ENCODE measurements around the gene HASPIN.

The HASPIN gene

GRCh38 chr17:3762922-3763776 is 39.4 kb downstream of the HASPIN start:
- H3K27me3 ChIP-seq (ENCODE audit: control insufficient read depth in 1 of 2, insufficient read depth in 1 of 2, low read length in 2 of 2) = peaks cover 0 to 39% of the 10 kb centered on the region in 2 experiments
- H2BK15ac ChIP-seq (ENCODE audit: low read depth, poor library complexity, severe bottlenecking) = no peak overlapping the region
- H2BK12ac ChIP-seq (ENCODE audit: low read length in 2 of 2) = no peak overlapping the region
- no peak overlapping the region for H3K4me2 ChIP-seq (ENCODE audit: low read length, poor library complexity, severe bottlenecking)
- no peak overlapping the region for H3K14ac ChIP-seq (ENCODE audit: low read length in 2 of 2)
- no peak overlapping the region for H3K9ac ChIP-seq (ENCODE audit: low read length)
- H2AFZ ChIP-seq (ENCODE audit: low read depth, low read length) = no peak overlapping the region
- no peaks in the 10 kb centered on the region for H3K36me3 ChIP-seq (ENCODE audit: control insufficient read depth in 1 of 2, insufficient read depth in 2 of 2, low read depth in 1 of 2, low read length in 2 of 2)
- no peak overlapping the region for H3K4me3 ChIP-seq (ENCODE audit: insufficient read depth in 1 of 2, low read depth in 1 of 2, low read length in 2 of 2)
- 91% methylated on average over 9 of the region's 14 CpGs for WGBS
- H3K18ac ChIP-seq (ENCODE audit: low read depth in 1 of 2, low read length in 2 of 2) = no peak overlapping the region
- no peaks in the 10 kb centered on the region for H3K4me1 ChIP-seq (ENCODE audit: control insufficient read depth, insufficient read depth, low read depth, low read length)
- no peak overlapping the region for H4K91ac ChIP-seq (ENCODE audit: low read length)
- H3K79me1 ChIP-seq (replicated peaks; ENCODE audit: low read length, poor library complexity, severe bottlenecking) = no peaks in the 10 kb centered on the region
- no peak overlapping the region for H2BK120ac ChIP-seq (ENCODE audit: low read depth, low read length)
- H3K27ac ChIP-seq (ENCODE audit: low read length, poor library complexity, severe bottlenecking) = no peak overlapping the region
- H3K9me3 ChIP-seq (ENCODE audit: control insufficient read depth, low read length) = peaks cover 9% of the 10 kb centered on the region
- DNase-seq = no peak
- no peak overlapping the region for H2BK5ac ChIP-seq (ENCODE audit: low read depth, low read length, poor library complexity, severe bottlenecking)
- H2AK5ac ChIP-seq (ENCODE audit: low read length, severe bottlenecking) = no peak overlapping the region
- H3K4ac ChIP-seq (ENCODE audit: low read depth in 1 of 2, low read length in 2 of 2) = no peak overlapping the region
- H4K8ac ChIP-seq (ENCODE audit: low read length) = no peak overlapping the region
- no peak overlapping the region for H3K23ac ChIP-seq (ENCODE audit: low read length in 2 of 2)

DNA sequence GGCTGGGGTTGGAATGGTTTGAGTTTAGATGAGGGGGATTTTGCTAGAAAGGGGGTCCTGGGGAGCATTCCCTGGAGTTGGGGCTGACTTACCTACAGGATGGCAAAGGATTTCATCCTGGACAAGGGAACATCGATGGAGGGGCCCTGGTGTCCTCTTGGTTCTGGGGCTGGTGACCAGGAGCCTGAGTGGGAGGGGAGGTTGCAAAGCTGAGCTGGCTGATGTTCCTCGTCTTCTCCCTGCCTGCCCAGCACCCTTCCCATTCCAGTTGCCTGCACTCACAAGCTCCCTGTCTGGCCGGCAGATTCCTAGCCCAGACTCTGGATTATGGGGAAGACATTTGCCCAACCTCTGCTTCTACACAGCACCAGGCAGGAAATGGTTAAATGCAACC is 40.1 kb downstream of the HASPIN start:
- Histone ChIP-seq H2BK5ac (ENCODE audit: low read depth, low read length, poor library complexity, severe bottlenecking) (no peak overlapping the region), H2BK120ac (ENCODE audit: low read depth, low read length) (no peak overlapping the region), H3K9ac (ENCODE audit: low read length) (no peak overlapping the region), H3K4me1 (ENCODE audit: control insufficient read depth, insufficient read depth, low read depth, low read length) (no peaks in the 10 kb centered on the region), H4K8ac (ENCODE audit: low read length) (no peak overlapping the region), H3K27ac (ENCODE audit: low read length, poor library complexity, severe bottlenecking) (no peak overlapping the region), H2AK5ac (ENCODE audit: low read length, severe bottlenecking) (no peak overlapping the region), H3K23ac (ENCODE audit: low read length in 2 of 2) (no peak overlapping the region), H2BK15ac (ENCODE audit: low read depth, poor library complexity, severe bottlenecking) (no peak overlapping the region), H2AFZ (ENCODE audit: low read depth, low read length) (no peak overlapping the region), H3K4ac (ENCODE audit: low read depth in 1 of 2, low read length in 2 of 2) (no peak overlapping the region), H3K27me3 (ENCODE audit: control insufficient read depth in 1 of 2, insufficient read depth in 1 of 2, low read length in 2 of 2) (peaks cover 0 to 46% of the 10 kb centered on the region in 2 experiments), H3K36me3 (ENCODE audit: control insufficient read depth in 1 of 2, insufficient read depth in 2 of 2, low read depth in 1 of 2, low read length in 2 of 2) (no peaks in the 10 kb centered on the region), H3K14ac (ENCODE audit: low read length in 2 of 2) (no peak overlapping the region), H3K18ac (ENCODE audit: low read depth in 1 of 2, low read length in 2 of 2) (no peak overlapping the region), H3K4me2 (ENCODE audit: low read length, poor library complexity, severe bottlenecking) (no peak overlapping the region), H4K91ac (ENCODE audit: low read length) (no peak overlapping the region), H3K79me1 (replicated peaks; ENCODE audit: low read length, poor library complexity, severe bottlenecking) (no peaks in the 10 kb centered on the region), H3K4me3 (ENCODE audit: insufficient read depth in 1 of 2, low read depth in 1 of 2, low read length in 2 of 2) (no peak overlapping the region), H2BK12ac (ENCODE audit: low read length in 2 of 2) (no peak overlapping the region), H3K9me3 (ENCODE audit: control insufficient read depth, low read length) (peaks cover 9% of the 10 kb centered on the region)
- DNase-seq = no peak
- 66% methylated on average over 2 of the region's 3 CpGs for WGBS

DNA sequence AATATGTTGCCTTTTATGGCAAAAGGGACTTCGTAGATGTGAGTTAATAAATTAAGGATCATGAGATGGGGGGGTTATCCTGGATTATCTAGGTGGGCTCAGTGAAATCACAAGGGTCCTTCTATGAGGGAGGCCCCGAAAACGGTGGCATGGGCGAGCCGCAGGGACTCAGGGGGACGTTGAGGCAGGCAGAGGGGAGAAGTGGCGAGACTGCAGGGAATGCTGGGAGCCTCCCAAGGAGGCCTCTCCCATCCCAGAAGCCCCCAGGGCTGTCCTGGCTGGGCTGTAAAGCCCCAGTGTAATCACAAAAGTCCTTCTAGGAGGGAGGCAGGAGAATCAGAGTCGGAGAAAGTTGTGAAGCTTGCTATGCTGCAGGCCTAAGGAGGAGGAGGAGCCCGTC is 42.3 kb downstream of the HASPIN start:
- no peak overlapping the region for H3K4me2 ChIP-seq (ENCODE audit: low read length, poor library complexity, severe bottlenecking)
- H2AK5ac ChIP-seq (ENCODE audit: low read length, severe bottlenecking) = no peak overlapping the region
- no peak overlapping the region for H3K18ac ChIP-seq (ENCODE audit: low read depth in 1 of 2, low read length in 2 of 2)
- no peaks in the 10 kb centered on the region for H3K36me3 ChIP-seq (ENCODE audit: control insufficient read depth in 1 of 2, insufficient read depth in 2 of 2, low read depth in 1 of 2, low read length in 2 of 2)
- no peak overlapping the region for H2BK120ac ChIP-seq (ENCODE audit: low read depth, low read length)
- H3K4me3 ChIP-seq (ENCODE audit: insufficient read depth in 1 of 2, low read depth in 1 of 2, low read length in 2 of 2) = no peak overlapping the region
- no peak overlapping the region for H3K23ac ChIP-seq (ENCODE audit: low read length in 2 of 2)
- no peaks in the 10 kb centered on the region for H3K79me1 ChIP-seq (replicated peaks; ENCODE audit: low read length, poor library complexity, severe bottlenecking)
- H3K14ac ChIP-seq (ENCODE audit: low read length in 2 of 2) = no peak overlapping the region
- no peaks in the 10 kb centered on the region for H3K9me3 ChIP-seq (ENCODE audit: control insufficient read depth, low read length)
- H2BK12ac ChIP-seq (ENCODE audit: low read length in 2 of 2) = no peak overlapping the region
- no peak overlapping the region for H3K27ac ChIP-seq (ENCODE audit: low read length, poor library complexity, severe bottlenecking)
- H2AFZ ChIP-seq (ENCODE audit: low read depth, low read length) = no peak overlapping the region
- H2BK5ac ChIP-seq (ENCODE audit: low read depth, low read length, poor library complexity, severe bottlenecking) = no peak overlapping the region
- no peak overlapping the region for H4K8ac ChIP-seq (ENCODE audit: low read length)
- H4K91ac ChIP-seq (ENCODE audit: low read length) = no peak overlapping the region
- H2BK15ac ChIP-seq (ENCODE audit: low read depth, poor library complexity, severe bottlenecking) = no peak overlapping the region
- no peak overlapping the region for H3K9ac ChIP-seq (ENCODE audit: low read length)
- H3K4me1 ChIP-seq (ENCODE audit: control insufficient read depth, insufficient read depth, low read depth, low read length) = peaks cover 3% of the 10 kb centered on the region
- WGBS = 91% methylated on average over 9 of the region's 9 CpGs
- no peak for DNase-seq
- peaks cover 0 to 49% of the 10 kb centered on the region in 2 experiments for H3K27me3 ChIP-seq (ENCODE audit: control insufficient read depth in 1 of 2, insufficient read depth in 1 of 2, low read length in 2 of 2)
- H3K4ac ChIP-seq (ENCODE audit: low read depth in 1 of 2, low read length in 2 of 2) = no peak overlapping the region

- Histone ChIP-seq H3K4me1 (ENCODE audit: control insufficient read depth, insufficient read depth, low read depth, low read length) (peaks cover 3% of the 10 kb centered on the region), H3K27ac (ENCODE audit: low read length, poor library complexity, severe bottlenecking) (no peak overlapping the region), H4K8ac (ENCODE audit: low read length) (no peak overlapping the region), H4K91ac (ENCODE audit: low read length) (no peak overlapping the region), H3K23ac (ENCODE audit: low read length in 2 of 2) (no peak overlapping the region), H3K9me3 (ENCODE audit: control insufficient read depth, low read length) (no peaks in the 10 kb centered on the region), H3K18ac (ENCODE audit: low read depth in 1 of 2, low read length in 2 of 2) (no peak overlapping the region), H3K9ac (ENCODE audit: low read length) (no peak overlapping the region), H2AFZ (ENCODE audit: low read depth, low read length) (no peak overlapping the region), H3K79me1 (replicated peaks; ENCODE audit: low read length, poor library complexity, severe bottlenecking) (no peaks in the 10 kb centered on the region), H2AK5ac (ENCODE audit: low read length, severe bottlenecking) (no peak overlapping the region), H3K4me3 (ENCODE audit: insufficient read depth in 1 of 2, low read depth in 1 of 2, low read length in 2 of 2) (no peak overlapping the region), H3K4ac (ENCODE audit: low read depth in 1 of 2, low read length in 2 of 2) (no peak overlapping the region), H2BK5ac (ENCODE audit: low read depth, low read length, poor library complexity, severe bottlenecking) (no peak overlapping the region), H3K27me3 (ENCODE audit: control insufficient read depth in 1 of 2, insufficient read depth in 1 of 2, low read length in 2 of 2) (peaks cover 0 to 42% of the 10 kb centered on the region in 2 experiments), H3K36me3 (ENCODE audit: control insufficient read depth in 1 of 2, insufficient read depth in 2 of 2, low read depth in 1 of 2, low read length in 2 of 2) (no peaks in the 10 kb centered on the region), H2BK15ac (ENCODE audit: low read depth, poor library complexity, severe bottlenecking) (no peak overlapping the region), H3K14ac (ENCODE audit: low read length in 2 of 2) (no peak overlapping the region), H3K4me2 (ENCODE audit: low read length, poor library complexity, severe bottlenecking) (no peak overlapping the region), H2BK120ac (ENCODE audit: low read depth, low read length) (no peak overlapping the region), H2BK12ac (ENCODE audit: low read length in 2 of 2) (no peak overlapping the region)
- DNase-seq = no peak
- WGBS = 97% methylated on average over 8 of the region's 8 CpGs
Observed at GRCh38 chr17:3766779-3767178, 43.1 kb downstream of the HASPIN start.
